K562 (cell line): Measurements from ENCODE around the gene COX6A1. TPM values are rescaled to one million over a fixed set of nuclear protein-coding genes. Genes with fewer than 3 reads are reported as not detected.

Source experiments
- ATF3 ChIP-seq, 2 experiments: fragments of 450-650 bp in 1 of 2; sonication (generic) in 1 of 2; formaldehyde crosslinking in 1 of 2; IDR thresholded peaks in 1 of 2; conservative IDR thresholded peaks in 1 of 2; 2 replicates each; pipeline versions ENCODE4 v1.6.1 to v1.8.1; 2016 to 2023; ENCODE audit warnings: mild to moderate bottlenecking in 2 of 2, moderate library complexity in 2 of 2, inconsistent platforms in 1 of 2, missing genetic modification reagents in 1 of 2
- DPF2 ChIP-seq: fragments of 450-650 bp; IDR thresholded peaks from 2 replicates; pipeline ENCODE4 v1.6.1; 2016
- E2F5 ChIP-seq: sonication (generic); formaldehyde crosslinking; IDR thresholded peaks from 2 replicates; pipeline ENCODE4 v1.8.0; 2022; ENCODE audit warnings: mild to moderate bottlenecking, missing genetic modification reagents
- ETS1 ChIP-seq: conservative IDR thresholded peaks from 2 replicates; pipeline ENCODE4 v1.6.1; 2011; ENCODE audit warnings: low read depth, mild to moderate bottlenecking, low read length; ENCODE audit not compliant: control insufficient read depth
- HBP1 ChIP-seq: fragments of 450-650 bp; formaldehyde crosslinking; IDR thresholded peaks from 2 replicates; pipeline ENCODE4 v1.4.0; 2022; ENCODE audit warnings: missing genetic modification characterization
- KDM1A ChIP-seq, 2 experiments: fragments of 450-650 bp; IDR thresholded peaks; 2 replicates each; pipeline ENCODE4 v1.6.1; 2016; ENCODE audit warnings: mild to moderate bottlenecking in 2 of 2
- MED1 ChIP-seq: sonication (generic); formaldehyde crosslinking; IDR thresholded peaks from 2 replicates; pipeline ENCODE4 v1.8.1; 2023; ENCODE audit warnings: missing genetic modification reagents, borderline replicate concordance
- NCOA4 ChIP-seq: fragments of 450-650 bp; IDR thresholded peaks from 2 replicates; pipeline ENCODE4 v1.6.1; 2018; ENCODE audit warnings: mild to moderate bottlenecking; ENCODE audit not compliant: partially characterized antibody
- POU5F1 ChIP-seq: fragments of 150-350 bp; IDR thresholded peaks from 2 replicates; pipeline ENCODE4 v1.6.1; 2014; ENCODE audit warnings: borderline replicate concordance, low read length, low read depth, mild to moderate bottlenecking; ENCODE audit not compliant: partially characterized antibody
- PYGO2 ChIP-seq: fragments of 450-650 bp; IDR thresholded peaks from 2 replicates; pipeline ENCODE4 v1.6.1; 2016; ENCODE audit warnings: mild to moderate bottlenecking, missing genetic modification characterization, moderate library complexity, missing compliant biosample characterization
- SMC3 ChIP-seq: conservative IDR thresholded peaks from 2 replicates; pipeline ENCODE4 v1.6.1; 2011; ENCODE audit warnings: low read depth, low read length, improper control_type of control experiment; ENCODE audit not compliant: insufficient read depth
- SP1 ChIP-seq: sonication (generic); formaldehyde crosslinking; IDR thresholded peaks from 2 replicates; pipeline ENCODE4 v1.8.1; 2022; ENCODE audit warnings: mild to moderate bottlenecking, missing genetic modification reagents
- polyA plus RNA-seq, 8 experiments: library from polyadenylated mRNA; depleted of rRNA in 4 of 8; stranded (reverse) in 5 of 8; unstranded in 3 of 8; fragments of >200 nt; fragmentation: Nextera tagmentation in 2 of 8; fragmentation: Illumina TruSeq in 1 of 8; extraction: Ambion mirVana in 2 of 8; extraction: Trizol in 1 of 8; gene quantifications; 2 replicates each; pipeline versions ENCODE4 v1.2.1 to v1.2.3, GENCODE V29; 2011 to 2014; ENCODE audit warnings: inconsistent platforms in 1 of 8, missing spikeins in 1 of 8
- total RNA-seq, 7 experiments: library from RNA; depleted of rRNA in 6 of 7; stranded (reverse); fragments of >200 nt in 6 of 7; fragmentation: Illumina TruSeq in 2 of 7; extraction: Trizol in 2 of 7; gene quantifications; 2 replicates each; pipeline versions ENCODE4 v1.2.1 to v1.2.3, GENCODE V29; 2011 to 2021; ENCODE audit warnings: low replicate concordance in 1 of 7

COX6A1 gene
- total and polyA plus RNA-seq, 9 of the 15 experiments (the other 6 are each of a cell fraction or from before 2014, with no cell fraction given): 414 to 4,142 (median 931) TPM

GRCh38 chr12:120413901-120414695 lies 23.8 kb upstream of the COX6A1 start (continued):
- TF ChIP-seq HBP1 (CRISPR knock-in tag) (0 out of 2 replicates have a peak, but pooled peaks have one; percentile 19), ATF3 (IDR thresholded peaks at IDR 0.05) (no peak), ATF3 (CRISPR knock-in tag; conservative IDR thresholded peaks at IDR 0.05) (no peak), DPF2 (no peak), KDM1A (IDR thresholded peaks at IDR 0.05) (0 out of 4 replicates have a peak, but pooled peaks have one; percentile 8 to 13), PYGO2 (tag) (no peak), MED1 (CRISPR knock-in tag) (no peak), SP1 (no peak), E2F5 (CRISPR knock-in tag) (no peak), SMC3 (no peak), NCOA4 (no peak), POU5F1 (no peak), ETS1 (no peak)
